Stimulated activated CD4-positive, alpha-beta T cell treated with anti-CD3 and anti-CD28 coated beads, Interleukin-2, amount 100 ng/mL, for 4 hours (primary cell): ENCODE measurements around the gene RIPOR3.
"Not testable (repeated sequence)": the region's sequence is repeated elsewhere in the genome, so short reads cannot be mapped to it uniquely, and the experiment has no call there.

Experiments used
- DNase-seq: peaks from one replicate; pipeline ENCODE4 v3.0.0-alpha.2; 2020; ENCODE audit warnings: low read depth

Gene RIPOR3

DNA sequence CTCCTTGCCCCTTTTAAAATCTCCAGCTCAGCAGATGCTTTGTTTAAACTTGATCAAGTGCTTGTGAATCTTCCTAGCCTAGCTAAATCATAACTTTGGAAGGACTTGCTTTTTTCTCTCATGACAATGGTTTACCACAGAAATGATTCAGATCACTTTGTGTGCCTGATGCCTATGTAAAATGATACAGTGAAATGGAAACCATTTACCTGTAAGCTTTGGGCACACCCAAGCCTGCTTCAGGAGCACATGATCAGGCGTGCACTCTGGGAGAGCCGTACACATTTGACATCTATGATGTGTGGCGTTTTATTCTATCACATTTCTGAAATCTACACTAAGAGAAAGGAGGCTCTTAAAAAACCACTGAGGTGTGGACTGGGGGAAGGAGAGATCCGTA, 140.1 kb downstream of the RIPOR3 start:
- no peak for DNase-seq

DNA sequence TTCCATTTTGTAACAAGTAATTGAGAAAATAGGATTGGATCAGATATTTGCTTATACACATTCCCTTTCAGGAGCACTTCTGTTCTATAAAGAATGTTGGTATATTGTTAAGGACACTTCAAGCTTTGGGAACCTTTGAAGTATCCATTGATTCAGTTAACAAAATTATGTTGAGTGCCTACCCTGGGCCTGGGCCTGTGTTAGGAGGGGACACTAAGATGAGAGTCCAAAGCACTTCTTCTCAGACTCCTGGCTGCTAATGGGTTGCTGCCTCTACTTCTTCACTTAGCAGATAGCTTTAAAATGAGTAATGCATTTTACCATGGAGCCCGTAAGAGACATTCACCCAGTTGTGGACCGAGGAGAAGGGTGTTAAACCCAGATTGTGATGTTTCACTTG, 140.8 kb downstream of the RIPOR3 start:
- no peak for DNase-seq

DNA sequence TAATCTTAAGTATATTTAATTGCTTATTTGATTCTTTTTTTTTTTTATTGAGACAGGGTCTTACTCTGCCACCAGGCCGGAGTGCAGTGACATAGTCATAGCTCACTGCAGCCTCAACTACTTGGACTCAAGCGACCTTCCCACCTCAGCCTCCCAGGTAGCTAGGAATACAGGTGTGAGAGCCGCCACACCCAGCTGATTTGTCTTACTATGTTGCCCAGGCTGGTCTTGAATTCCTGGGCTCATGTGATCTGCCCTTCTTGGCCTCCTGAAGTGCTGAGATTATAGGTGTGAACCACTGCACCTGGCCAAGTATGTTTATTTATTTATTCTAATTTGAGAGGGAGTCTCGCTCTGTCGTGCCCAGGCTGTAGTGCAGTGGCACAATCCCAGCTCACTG, 142.9 kb downstream of the RIPOR3 start:
- no peak for DNase-seq

DNA sequence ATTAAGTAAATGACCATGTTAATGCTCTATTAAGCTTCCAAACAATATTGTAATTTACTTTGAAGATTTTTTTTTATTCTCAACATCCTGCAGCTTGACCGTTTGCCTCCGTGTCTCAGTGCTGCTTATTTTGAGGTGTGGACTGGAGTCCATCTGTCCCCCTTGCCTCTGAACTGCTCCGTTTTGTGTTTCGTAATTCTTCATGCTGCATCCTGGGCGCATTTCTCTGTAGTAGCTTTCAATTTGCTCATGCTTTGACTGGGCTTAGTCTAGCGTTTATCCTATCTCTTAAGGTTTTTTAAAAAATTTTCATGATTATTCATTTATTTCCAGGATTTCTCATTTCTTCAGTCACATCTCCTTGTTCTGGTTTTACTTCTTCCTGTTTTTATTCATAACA, 143.4 kb downstream of the RIPOR3 start:
- DNase-seq = no peak

DNA sequence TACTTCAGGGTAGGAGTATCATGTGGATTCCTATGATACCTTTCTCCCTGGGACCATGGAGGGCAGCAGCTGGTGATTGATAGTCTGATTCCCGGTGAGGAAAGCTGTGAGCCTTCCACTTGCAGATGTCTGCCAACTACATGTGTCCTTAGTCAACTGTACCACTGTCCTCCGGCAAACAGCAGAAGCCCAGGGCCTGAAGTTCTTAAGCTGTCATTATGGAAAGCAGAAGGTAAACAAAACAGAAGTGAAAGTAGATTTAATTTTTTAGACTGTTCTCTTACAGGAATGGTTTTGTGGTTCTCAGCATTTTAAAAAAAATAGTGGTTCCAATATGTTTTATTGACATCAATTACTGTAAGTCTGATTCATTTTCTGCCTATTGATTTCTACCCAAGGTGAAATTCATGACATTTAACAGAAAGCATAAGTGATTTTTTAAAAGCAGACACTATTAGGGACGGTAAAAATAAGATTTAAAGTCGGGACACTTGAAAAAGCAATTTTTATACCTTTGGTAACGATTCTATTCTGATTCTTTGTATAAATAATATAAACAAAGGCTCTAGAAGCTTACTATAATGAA, 144.5 kb downstream of the RIPOR3 start:
- DNase-seq = no peak

DNA sequence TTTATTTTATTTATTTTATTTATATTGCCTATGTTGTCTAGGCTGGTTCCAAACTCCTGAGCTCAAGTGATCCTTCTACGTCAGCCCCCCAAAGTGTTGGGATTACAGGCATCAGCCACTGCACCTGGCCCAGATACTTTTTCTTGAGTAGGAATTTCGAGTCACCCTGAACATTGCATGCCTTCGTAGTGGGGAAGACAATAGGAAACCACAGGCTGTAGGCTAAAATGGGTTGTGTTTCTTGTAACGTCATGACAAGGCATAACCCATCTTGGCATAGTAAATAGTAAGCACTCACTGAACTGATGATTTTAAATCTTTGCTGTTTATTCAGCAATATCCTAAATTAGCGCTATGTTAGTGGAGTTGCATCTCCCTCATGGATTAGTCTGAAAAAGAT, 146.2 kb downstream of the RIPOR3 start:
- DNase-seq = no peak

DNA sequence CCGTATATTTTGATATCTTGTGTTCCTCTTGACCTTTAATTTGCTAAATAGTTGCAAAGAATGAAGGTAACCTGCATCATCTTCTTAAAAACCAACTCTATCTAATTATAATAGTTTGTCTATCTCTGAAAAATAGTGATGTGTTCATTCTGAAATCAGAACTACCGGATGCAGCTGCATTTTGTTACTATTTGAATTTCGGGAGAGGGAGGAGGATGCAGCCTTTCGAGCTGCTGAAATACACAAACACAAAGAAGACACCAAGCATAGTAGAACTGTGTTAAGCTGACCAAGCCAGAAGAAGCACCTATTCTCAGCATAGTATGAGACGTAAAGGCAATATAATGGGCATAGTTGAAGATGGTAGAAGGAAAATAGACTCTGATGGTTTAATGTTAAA, 148.0 kb downstream of the RIPOR3 start:
- no peak for DNase-seq

DNA sequence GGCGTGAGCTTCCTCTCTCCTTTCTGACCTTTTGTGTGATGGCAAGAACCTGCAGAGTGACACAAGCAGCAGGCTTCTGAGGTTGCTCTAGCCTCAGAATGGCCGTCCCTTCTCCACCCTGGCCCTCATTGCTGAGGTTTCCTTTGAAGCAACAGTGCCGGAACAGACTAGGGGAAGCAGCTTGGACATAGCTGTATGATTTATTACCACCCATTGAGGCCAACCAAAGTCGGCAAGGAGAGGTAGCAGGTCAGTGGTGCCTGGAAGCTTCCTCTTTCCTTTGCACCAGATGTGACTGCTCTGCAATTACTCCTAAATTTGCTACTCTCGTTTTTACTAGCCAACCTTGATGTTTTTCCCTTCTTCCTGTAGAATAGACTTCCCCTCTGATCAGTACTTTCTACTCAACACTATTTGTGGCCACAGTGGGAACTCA, 149.7 kb downstream of the RIPOR3 start:
- no peak for DNase-seq

DNA sequence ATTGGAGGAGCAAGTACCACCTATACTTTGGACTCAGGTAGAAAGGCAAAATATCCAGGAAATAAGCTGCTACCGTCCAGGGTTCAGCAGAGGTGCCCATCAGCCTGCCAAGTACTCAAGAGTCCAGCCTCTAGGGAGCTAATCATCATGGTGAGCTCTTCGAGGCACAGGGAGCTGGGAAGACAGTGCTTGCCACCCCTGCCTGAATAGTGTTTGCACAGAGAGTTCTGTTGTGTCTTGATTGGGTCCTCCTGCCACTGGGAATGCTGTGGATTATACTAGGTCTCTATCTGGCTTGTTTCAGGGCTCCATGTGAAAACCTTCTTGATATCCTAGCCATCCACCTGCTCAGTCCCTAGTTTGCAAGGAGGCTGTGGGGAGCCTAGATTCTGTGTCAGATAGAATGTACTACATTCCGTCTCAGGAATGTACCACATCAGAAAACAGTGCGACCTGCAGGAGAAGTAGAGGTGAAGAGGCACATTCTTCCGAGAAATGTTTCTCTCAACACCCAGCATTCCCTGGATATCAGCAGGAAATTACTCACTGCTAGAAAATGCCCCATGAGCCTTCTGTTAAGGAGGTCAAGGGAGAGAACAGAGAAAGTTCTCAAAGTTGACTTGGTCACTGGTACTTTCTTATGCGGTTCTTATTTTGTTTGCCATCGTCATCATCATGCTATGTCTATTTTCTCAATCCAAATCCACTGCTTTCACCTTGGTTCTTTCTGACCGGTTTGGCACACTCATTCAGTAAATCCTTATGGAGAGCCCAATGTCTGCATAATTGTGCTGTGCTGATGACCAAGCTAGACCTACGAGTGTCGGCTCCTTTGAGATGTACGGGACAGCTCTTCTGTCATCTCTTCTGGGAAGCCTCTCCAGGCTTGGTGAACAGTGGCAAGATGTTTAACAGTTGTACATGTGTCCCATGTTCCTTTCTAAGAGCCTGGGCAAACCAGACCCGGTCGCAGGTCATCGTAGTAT, 150.4 kb downstream of the RIPOR3 start:
- no peak for DNase-seq

DNA sequence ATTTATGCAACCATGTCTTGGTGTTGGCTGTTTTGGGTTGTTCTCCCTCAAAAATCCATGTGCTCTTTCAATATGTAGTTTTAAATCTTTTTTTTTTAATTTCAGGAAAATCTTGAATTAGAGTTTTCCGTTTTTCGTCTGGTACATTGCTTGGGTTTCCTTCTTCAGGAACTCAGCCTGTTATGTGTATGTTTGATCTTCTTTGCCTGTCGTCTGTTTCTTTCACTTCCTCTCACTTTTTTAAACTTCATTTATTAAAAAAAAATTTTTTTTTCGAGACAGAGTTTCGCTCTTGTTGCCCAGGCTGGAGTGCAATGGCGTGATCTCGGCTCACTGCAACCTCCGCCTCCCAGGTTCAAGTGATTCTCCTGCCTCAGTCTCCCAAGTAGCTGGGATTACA, 151.5 kb downstream of the RIPOR3 start:
- not testable (repeated sequence) for DNase-seq

DNA sequence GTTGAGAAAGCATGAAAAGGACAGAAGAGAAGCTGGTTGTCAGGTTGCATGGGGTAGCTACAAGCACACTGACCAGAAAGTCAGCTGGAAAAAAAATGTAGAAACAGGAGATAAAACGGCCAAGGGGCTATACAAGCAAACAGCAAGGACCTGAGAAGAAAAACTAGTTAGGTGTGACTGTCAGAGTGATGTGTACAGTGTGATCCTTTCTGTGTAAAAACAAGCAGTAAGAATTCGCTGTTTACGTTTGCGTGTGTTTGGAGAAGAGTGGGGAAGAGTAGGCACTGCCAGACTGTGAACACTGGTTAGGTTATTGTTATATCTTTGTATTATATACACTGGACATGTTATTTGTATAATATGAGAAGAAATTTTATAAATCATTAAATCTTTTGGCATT, 153.1 kb downstream of the RIPOR3 start:
- no peak for DNase-seq

DNA sequence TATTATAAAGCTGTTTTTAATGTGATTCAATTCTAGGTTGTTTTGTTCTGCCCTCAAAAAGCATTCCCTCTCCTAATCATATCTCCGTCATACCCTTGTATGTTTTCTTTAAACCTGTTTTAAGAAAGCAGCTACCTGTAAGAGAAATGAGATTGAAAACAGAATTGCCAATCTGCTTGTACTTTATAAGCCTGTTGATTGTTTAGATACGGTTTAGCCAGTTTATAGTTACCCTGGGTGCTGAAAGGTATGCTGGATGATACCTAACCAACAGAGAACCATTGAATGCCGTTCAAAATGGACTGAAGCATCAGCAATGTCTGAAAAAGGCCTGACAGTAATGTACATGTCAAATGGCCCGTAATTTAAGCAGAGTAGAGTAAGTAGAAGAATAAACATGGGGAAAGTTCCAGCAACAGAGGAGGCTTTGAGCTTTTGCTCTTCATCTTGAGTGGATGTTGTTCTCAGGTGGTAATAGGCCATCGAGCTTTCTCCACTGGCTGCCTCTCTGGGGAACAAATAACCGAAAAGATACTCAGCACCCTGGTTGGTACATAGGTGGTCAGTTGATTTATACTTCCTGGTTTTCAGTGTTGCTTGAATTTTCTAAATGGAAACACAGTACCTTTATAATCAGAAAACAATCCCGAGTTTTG, 153.7 kb downstream of the RIPOR3 start:
- DNase-seq = no peak

DNA sequence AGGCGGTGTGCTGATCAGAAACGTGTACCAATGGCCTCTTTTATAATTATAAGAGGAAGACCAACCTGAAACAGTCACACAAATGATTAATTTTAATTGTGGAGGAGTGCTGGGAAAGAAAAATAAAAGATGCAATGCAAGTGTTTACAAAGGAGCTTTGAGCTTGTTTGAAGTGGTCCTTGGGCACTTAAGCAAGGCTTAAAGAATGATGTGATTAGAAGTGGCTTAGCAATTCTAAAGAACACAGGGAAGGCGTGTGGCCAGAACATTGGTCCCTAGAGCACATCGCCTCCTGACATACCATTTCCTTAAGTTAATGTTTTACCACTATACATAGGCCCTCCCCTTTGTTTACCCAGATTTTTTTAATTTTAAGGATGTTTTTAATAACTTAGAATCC, 155.0 kb downstream of the RIPOR3 start:
- DNase-seq = no peak
